ENCODE measurements around the gene TEX54. TPM values are rescaled to one million over a fixed set of nuclear protein-coding genes. Genes with fewer than 3 reads are reported as not detected.

The TEX54 gene
- total and polyA plus RNA-seq, 2 of the 13 experiments (the other 11 are each of a cell fraction or from before 2014, with no cell fraction given) = not detected

DNA sequence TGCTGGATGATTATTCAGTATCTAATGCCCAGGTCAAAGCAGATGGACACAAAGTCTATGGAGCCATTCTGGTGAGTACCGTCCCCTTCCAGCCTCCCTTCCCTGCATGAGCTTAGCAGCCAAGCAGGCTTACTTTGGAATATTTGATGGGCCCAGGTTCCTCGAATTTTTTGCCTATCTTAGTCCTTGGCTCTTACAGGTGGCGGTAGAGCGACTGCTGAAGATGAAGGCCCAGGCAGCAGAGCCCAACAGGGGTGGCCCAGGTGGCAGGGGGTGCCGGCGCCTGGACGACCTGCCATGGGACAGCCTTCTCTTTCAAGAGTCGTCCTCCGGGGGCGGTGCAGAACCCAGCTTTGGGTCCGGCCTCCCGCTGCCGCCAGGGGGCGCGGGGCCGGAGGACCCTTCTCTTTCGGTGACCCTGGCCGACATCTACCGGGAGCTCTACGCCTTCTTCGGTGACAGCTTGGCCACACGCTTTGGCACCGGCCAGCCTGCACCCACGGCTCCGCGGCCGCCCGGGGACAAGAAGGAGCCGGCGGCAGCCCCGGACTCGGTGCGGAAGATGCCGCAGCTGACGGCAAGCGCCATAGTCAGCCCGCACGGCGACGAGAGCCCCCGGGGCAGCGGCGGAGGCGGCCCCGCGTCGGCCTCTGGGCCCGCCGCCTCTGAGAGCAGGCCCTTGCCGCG, 46.2 kb downstream of the TEX54 start (continued):
- TF ChIP-seq HIC2 (CRISPR knock-in tag; IDR thresholded peaks at IDR 0.05; ENCODE audit: low read depth) (no peak), ADNP (CRISPR knock-in tag; IDR thresholded peaks at IDR 0.05) (no peak), HNF4A (CRISPR knock-in tag; IDR thresholded peaks at IDR 0.05) (no peak), ZNF350 (CRISPR knock-in tag; IDR thresholded peaks at IDR 0.05; ENCODE audit: borderline replicate concordance, low read depth) (0 out of 2 replicates have a peak, but pooled peaks have one; percentile 5), ZBTB49 (CRISPR knock-in tag; IDR thresholded peaks at IDR 0.05; ENCODE audit: borderline replicate concordance) (no peak), SP5 (CRISPR knock-in tag; IDR thresholded peaks at IDR 0.05; ENCODE audit: borderline replicate concordance, low read depth) (peak; percentile 21; the same call in 1 of the 2 replicates), ELF1 (CRISPR knock-in tag; IDR thresholded peaks at IDR 0.05) (0 out of 2 replicates have a peak, but pooled peaks have one; percentile 11), ZNF597 (CRISPR knock-in tag; IDR thresholded peaks at IDR 0.05) (no peak), ATF3 (CRISPR knock-in tag; IDR thresholded peaks at IDR 0.05) (no peak), ZNF24 (IDR thresholded peaks at IDR 0.05) (no peak), TGIF2 (CRISPR knock-in tag; IDR thresholded peaks at IDR 0.05) (no peak), FOSL2 (CRISPR knock-in tag; IDR thresholded peaks at IDR 0.05) (peak; percentile 28; the same call in 1 of the 2 replicates), ZNF512 (CRISPR knock-in tag; IDR thresholded peaks at IDR 0.05) (no peak), CREB1 (IDR thresholded peaks at IDR 0.05) (no peak), CREB1 (CRISPR knock-in tag; IDR thresholded peaks at IDR 0.05) (no peak), SP2 (CRISPR knock-in tag; IDR thresholded peaks at IDR 0.05) (no peak)
- TF ChIP-seq, protein P1, sequence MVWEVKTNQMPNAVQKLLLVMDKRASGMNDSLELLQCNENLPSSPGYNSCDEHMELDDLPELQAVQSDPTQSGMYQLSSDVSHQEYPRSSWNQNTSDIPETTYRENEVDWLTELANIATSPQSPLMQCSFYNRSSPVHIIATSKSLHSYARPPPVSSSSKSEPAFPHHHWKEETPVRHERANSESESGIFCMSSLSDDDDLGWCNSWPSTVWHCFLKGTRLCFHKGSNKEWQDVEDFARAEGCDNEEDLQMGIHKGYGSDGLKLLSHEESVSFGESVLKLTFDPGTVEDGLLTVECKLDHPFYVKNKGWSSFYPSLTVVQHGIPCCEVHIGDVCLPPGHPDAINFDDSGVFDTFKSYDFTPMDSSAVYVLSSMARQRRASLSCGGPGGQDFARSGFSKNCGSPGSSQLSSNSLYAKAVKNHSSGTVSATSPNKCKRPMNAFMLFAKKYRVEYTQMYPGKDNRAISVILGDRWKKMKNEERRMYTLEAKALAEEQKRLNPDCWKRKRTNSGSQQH (CRISPR knock-in tag; IDR thresholded peaks at IDR 0.05; ENCODE audit: low read depth) = peak; percentile 64; the same call in 1 of the 2 replicates
- TF ChIP-seq, protein P2, sequence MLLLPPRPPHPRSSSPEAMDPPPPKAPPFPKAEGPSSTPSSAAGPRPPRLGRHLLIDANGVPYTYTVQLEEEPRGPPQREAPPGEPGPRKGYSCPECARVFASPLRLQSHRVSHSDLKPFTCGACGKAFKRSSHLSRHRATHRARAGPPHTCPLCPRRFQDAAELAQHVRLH (CRISPR knock-in tag; IDR thresholded peaks at IDR 0.05; ENCODE audit: borderline replicate concordance, low read depth) = 0 out of 2 replicates have a peak, but pooled peaks have one; percentile 38
- TF ChIP-seq, protein P3, sequence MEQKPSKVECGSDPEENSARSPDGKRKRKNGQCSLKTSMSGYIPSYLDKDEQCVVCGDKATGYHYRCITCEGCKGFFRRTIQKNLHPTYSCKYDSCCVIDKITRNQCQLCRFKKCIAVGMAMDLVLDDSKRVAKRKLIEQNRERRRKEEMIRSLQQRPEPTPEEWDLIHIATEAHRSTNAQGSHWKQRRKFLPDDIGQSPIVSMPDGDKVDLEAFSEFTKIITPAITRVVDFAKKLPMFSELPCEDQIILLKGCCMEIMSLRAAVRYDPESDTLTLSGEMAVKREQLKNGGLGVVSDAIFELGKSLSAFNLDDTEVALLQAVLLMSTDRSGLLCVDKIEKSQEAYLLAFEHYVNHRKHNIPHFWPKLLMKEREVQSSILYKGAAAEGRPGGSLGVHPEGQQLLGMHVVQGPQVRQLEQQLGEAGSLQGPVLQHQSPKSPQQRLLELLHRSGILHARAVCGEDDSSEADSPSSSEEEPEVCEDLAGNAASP (CRISPR knock-in tag; IDR thresholded peaks at IDR 0.05; ENCODE audit: borderline replicate concordance) = peak; percentile 67; the same call in 1 of the 2 replicates
